DND-41 (cell line): Measurements from ENCODE around the gene DYRK1A.

ENCODE experiments used
- ATAC-seq: fragments of 200-7000 bp; cut with Tn5 transposase; 3 replicates; pipeline ENCODE4 v1.9.1; 2021; ENCODE audit warnings: low read depth; ENCODE audit not compliant: insufficient read depth
- DNase-seq: peaks from one replicate; pipeline ENCODE4 v3.0.0-alpha.2; 2020
- H2AFZ ChIP-seq: 2 replicates; pipeline ENCODE4 v1.6.0; 2012; ENCODE audit warnings: low read depth, low read length
- H3K27ac ChIP-seq: 2 replicates; pipeline ENCODE4 v1.5.1; 2012; ENCODE audit warnings: low read length, inconsistent platforms
- H3K27me3 ChIP-seq: fragments of 200-600 bp; sonication (generic); 2 replicates; pipeline ENCODE4 v1.6.0; 2012; ENCODE audit warnings: low read length, mild to moderate bottlenecking, inconsistent platforms; ENCODE audit not compliant: insufficient read depth, poor library complexity
- H3K36me3 ChIP-seq: 2 replicates; pipeline ENCODE4 v1.5.1; 2012; ENCODE audit warnings: low read length, inconsistent platforms; ENCODE audit not compliant: insufficient read depth
- H3K4me1 ChIP-seq: 2 replicates; pipeline ENCODE4 v1.5.1; 2012; ENCODE audit warnings: mild to moderate bottlenecking, low read length; ENCODE audit not compliant: insufficient read depth
- H3K4me2 ChIP-seq: 2 replicates; pipeline ENCODE4 v1.6.0; 2012; ENCODE audit warnings: mild to moderate bottlenecking, moderate library complexity, low read length, inconsistent platforms; ENCODE audit not compliant: insufficient read depth
- H3K4me3 ChIP-seq, 2 experiments: fragments of 200-600 bp in 1 of 2; shearing (Covaris generic) in 1 of 2; 2 replicates each; pipeline ENCODE4 v1.5.1; 2012 to 2016; ENCODE audit warnings: inconsistent platforms in 2 of 2, low read length in 2 of 2, mild to moderate bottlenecking in 2 of 2, low read depth in 1 of 2, moderate library complexity in 1 of 2
- H3K79me2 ChIP-seq: 2 replicates; pipeline ENCODE4 v1.6.0; 2012; ENCODE audit warnings: low read length, inconsistent platforms; ENCODE audit not compliant: insufficient read depth
- H3K9ac ChIP-seq: 2 replicates; pipeline ENCODE4 v1.6.0; 2012; ENCODE audit warnings: low read depth, mild to moderate bottlenecking, inconsistent platforms, low read length, moderate library complexity
- H3K9me3 ChIP-seq: 2 replicates; pipeline ENCODE4 v1.5.1; 2012; ENCODE audit warnings: low read length, moderate library complexity, mild to moderate bottlenecking, inconsistent platforms; ENCODE audit not compliant: insufficient read depth, severe bottlenecking
- H4K20me1 ChIP-seq: 2 replicates; pipeline ENCODE4 v1.6.0; 2012; ENCODE audit warnings: low read length; ENCODE audit not compliant: insufficient read depth
- EZH2 ChIP-seq: IDR thresholded peaks from 3 replicates; pipeline ENCODE4 v1.6.1; 2012; ENCODE audit warnings: borderline replicate concordance, low read depth, mild to moderate bottlenecking, moderate library complexity, low read length, inconsistent platforms; ENCODE audit not compliant: severe bottlenecking
- TF ChIP-seq, protein P1 (sequence below): IDR thresholded peaks from 2 replicates; pipeline ENCODE4 v1.5.1; 2012; ENCODE audit warnings: borderline replicate concordance, low read length, moderate library complexity, mild to moderate bottlenecking; ENCODE audit not compliant: poor library complexity, severe bottlenecking; ENCODE audit errors: extremely low read depth

DYRK1A gene

DNA sequence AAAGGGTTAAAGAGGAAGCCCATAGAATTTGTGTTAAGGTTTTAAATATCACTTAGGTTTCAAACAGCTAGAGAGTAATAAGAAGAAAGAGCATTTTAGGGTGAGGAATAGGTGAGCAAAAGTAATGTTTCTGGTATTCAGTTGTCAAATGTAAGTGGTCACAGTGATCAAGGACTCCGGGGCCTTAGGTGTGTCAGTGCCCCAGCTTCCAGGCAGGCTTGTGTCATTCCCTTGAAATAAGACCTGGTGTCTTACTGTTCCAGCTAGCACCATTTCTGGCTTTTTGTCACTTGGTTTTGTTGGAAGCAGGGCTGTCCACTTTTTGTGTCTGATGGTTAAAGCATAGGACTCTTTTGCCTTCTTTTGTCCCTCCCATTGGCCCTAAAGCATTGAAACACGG, 69.6 kb downstream of the DYRK1A start:
- Histone ChIP-seq H3K27ac (no peak overlapping the region), H3K9me3 (no peaks in the 10 kb centered on the region), H3K4me2 (no peak overlapping the region), H2AFZ (no peak overlapping the region), H3K79me2 (peaks cover 98% of the 10 kb centered on the region), H3K9ac (no peak overlapping the region), H3K36me3 (peaks cover 6% of the 10 kb centered on the region; the same call in 1 of the 2 replicates), H3K27me3 (no peaks in the 10 kb centered on the region), H3K4me1 (peaks cover 5% of the 10 kb centered on the region; the same call in 1 of the 2 replicates), H4K20me1 (peaks cover 81% of the 10 kb centered on the region), H3K4me3 (no peak overlapping the region)
- no peak for TF ChIP-seq EZH2
- TF ChIP-seq, protein P1, sequence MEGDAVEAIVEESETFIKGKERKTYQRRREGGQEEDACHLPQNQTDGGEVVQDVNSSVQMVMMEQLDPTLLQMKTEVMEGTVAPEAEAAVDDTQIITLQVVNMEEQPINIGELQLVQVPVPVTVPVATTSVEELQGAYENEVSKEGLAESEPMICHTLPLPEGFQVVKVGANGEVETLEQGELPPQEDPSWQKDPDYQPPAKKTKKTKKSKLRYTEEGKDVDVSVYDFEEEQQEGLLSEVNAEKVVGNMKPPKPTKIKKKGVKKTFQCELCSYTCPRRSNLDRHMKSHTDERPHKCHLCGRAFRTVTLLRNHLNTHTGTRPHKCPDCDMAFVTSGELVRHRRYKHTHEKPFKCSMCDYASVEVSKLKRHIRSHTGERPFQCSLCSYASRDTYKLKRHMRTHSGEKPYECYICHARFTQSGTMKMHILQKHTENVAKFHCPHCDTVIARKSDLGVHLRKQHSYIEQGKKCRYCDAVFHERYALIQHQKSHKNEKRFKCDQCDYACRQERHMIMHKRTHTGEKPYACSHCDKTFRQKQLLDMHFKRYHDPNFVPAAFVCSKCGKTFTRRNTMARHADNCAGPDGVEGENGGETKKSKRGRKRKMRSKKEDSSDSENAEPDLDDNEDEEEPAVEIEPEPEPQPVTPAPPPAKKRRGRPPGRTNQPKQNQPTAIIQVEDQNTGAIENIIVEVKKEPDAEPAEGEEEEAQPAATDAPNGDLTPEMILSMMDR: no peak
- DNase-seq: no peak
- no peak for ATAC-seq

DNA sequence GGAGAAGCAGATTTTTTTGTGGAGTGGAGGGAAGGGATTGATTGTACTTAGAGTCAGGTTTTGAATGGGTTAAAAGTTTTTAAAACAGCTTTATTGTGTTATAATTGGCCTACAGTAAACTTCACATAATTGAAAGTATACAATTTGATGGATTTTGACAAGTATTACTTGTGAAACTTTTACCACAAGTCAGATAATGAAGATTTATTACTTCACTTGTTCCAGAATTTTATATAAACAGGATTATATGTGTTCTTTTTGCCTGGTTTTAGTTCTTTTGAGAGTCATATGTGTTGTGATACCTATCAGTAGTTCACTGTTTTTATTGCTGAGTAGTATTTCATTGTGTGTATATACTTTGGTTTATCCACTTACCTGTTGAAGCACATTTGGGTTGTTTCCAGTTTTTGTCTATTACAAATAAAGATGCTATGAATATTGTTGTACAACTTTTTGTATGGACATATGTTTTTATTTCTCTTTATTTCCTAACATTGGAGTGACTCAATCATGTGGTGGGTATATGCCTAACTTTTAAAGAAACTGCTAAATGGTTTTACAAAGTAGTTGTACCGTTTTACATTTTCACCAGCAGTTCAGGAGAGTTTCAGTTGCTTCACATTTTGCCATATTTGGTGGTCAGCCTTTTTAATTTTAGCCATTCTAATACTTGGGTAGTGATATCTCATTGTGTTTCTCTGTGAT, 71.0 kb downstream of the DYRK1A start:
- Histone ChIP-seq H3K4me3 (no peak overlapping the region), H3K9ac (no peak overlapping the region), H2AFZ (no peak overlapping the region), H3K36me3 (0 out of 2 replicates have a peak, but pooled peaks cover 3% of the 10 kb centered on the region), H3K4me1 (peaks cover 4% of the 10 kb centered on the region; the same call in 1 of the 2 replicates), H3K27ac (no peak overlapping the region), H3K4me2 (no peak overlapping the region), H3K79me2 (peaks cover 98% of the 10 kb centered on the region), H3K9me3 (no peaks in the 10 kb centered on the region), H3K27me3 (no peaks in the 10 kb centered on the region), H4K20me1 (peaks cover 88% of the 10 kb centered on the region)
- TF ChIP-seq, protein P1: no peak
- TF ChIP-seq EZH2: no peak
- no peak for DNase-seq
- no peak for ATAC-seq

GRCh38 chr21:37443683-37444082, 77.1 kb downstream of the DYRK1A start:
- H3K9ac ChIP-seq: no peak overlapping the region
- no peak for TF ChIP-seq EZH2
- TF ChIP-seq, protein P1: no peak
- ATAC-seq: no peak
- no peaks in the 10 kb centered on the region for H3K9me3 ChIP-seq
- no peak for DNase-seq
- no peak overlapping the region for H2AFZ ChIP-seq
- peaks cover 100% of the 10 kb centered on the region for H3K79me2 ChIP-seq
- H3K27me3 ChIP-seq: no peaks in the 10 kb centered on the region
- H3K36me3 ChIP-seq: peaks cover 40% of the 10 kb centered on the region
- no peak overlapping the region for H3K4me3 ChIP-seq
- H4K20me1 ChIP-seq: peaks cover 84% of the 10 kb centered on the region
- H3K27ac ChIP-seq: no peak overlapping the region
- no peaks in the 10 kb centered on the region for H3K4me1 ChIP-seq
- no peak overlapping the region for H3K4me2 ChIP-seq

GRCh38 chr21:37445228-37445627, 78.7 kb downstream of the DYRK1A start:
- no peak overlapping the region for H3K9ac ChIP-seq
- no peaks in the 10 kb centered on the region for H3K27me3 ChIP-seq
- H2AFZ ChIP-seq: no peak overlapping the region
- peaks cover 100% of the 10 kb centered on the region for H3K79me2 ChIP-seq
- H4K20me1 ChIP-seq: peaks cover 89% of the 10 kb centered on the region
- ATAC-seq (no peak), DNase-seq (no peak)
- no peaks in the 10 kb centered on the region for H3K9me3 ChIP-seq
- no peak overlapping the region for H3K4me3 ChIP-seq
- no peaks in the 10 kb centered on the region for H3K4me1 ChIP-seq
- H3K4me2 ChIP-seq: no peak overlapping the region
- TF ChIP-seq, protein P1: no peak
- no peak for TF ChIP-seq EZH2
- H3K27ac ChIP-seq: no peak overlapping the region
- peaks cover 54% of the 10 kb centered on the region for H3K36me3 ChIP-seq
